Activated CD4-positive, alpha-beta T cell treated with anti-CD3 and anti-CD28 coated beads for 36 hours (primary cell): ENCODE data around the gene NPR1. TPM values are rescaled to one million over a fixed set of nuclear protein-coding genes. Genes with fewer than 3 reads are reported as not detected.
A peak's percentile ranks its signal among the peaks of the same experiment; 100 is the strongest.
"Not testable (repeated sequence)": the region's sequence is repeated elsewhere in the genome, so short reads cannot be mapped to it uniquely, and the experiment has no call there.

Source experiments
- ATAC-seq: fragments of 200-7000 bp; cut with Tn5 transposase; one replicate; pipeline ENCODE4 v1.10.0; 2021; ENCODE audit warnings: mild to moderate bottlenecking, moderate library complexity
- CTCF ChIA-PET: fragments of 350-600 bp; sonication (Branson Sonifier 250); formaldehyde crosslinking; loops from one replicate; lab custom pipeline; 2021; ENCODE audit warnings: antibody characterized with exemption; lab: Charles Lee
- POLR2A ChIA-PET: fragments of 350-600 bp; sonication (Branson Sonifier 250); formaldehyde crosslinking; loops from one replicate; lab custom pipeline; 2021; ENCODE audit warnings: antibody characterized with exemption, inconsistent platforms; lab: Charles Lee
- DNase-seq: peaks from one replicate; pipeline ENCODE4 v3.0.0-alpha.2; 2020
- H3K27ac Mint-ChIP-seq: one replicate; pipeline ENCODE4 v1.8.0; 2021; ENCODE audit warnings: mixed read lengths
- H3K27me3 Mint-ChIP-seq: one replicate; pipeline ENCODE4 v1.8.0; 2021; ENCODE audit warnings: mixed read lengths
- H3K36me3 Mint-ChIP-seq: one replicate; pipeline ENCODE4 v1.8.0; 2021; ENCODE audit warnings: low read depth, mixed read lengths
- H3K4me1 Mint-ChIP-seq: one replicate; pipeline ENCODE4 v1.8.0; 2021; ENCODE audit warnings: mixed read lengths
- H3K4me3 Mint-ChIP-seq: one replicate; pipeline ENCODE4 v1.8.0; 2021; ENCODE audit warnings: mild to moderate bottlenecking, moderate library complexity, mixed read lengths
- H3K9me3 Mint-ChIP-seq: one replicate; pipeline ENCODE4 v1.8.0; 2021; ENCODE audit warnings: low read depth, mixed read lengths
- intact Hi-C, 2 experiments: fragments of 100-400 bp; cut with DNase I in 1 of 2; cut with micrococcal nuclease in 1 of 2; formaldehyde crosslinking; loops; one replicate each; pipeline versions ENCODE4 v1.14.2 to v1.15.1; 2022 to 2024; cut with DNase I, micrococcal nuclease
- total RNA-seq, 2 experiments: library from RNA; stranded (reverse); gene quantifications; one replicate each; pipeline ENCODE4 v1.2.3, GENCODE V29; 2021

Gene NPR1
- total RNA-seq, 2 experiments from 2014 or later, result 0.04 to 0.11 TPM

GRCh38 chr1:153663211-153663610 lies 15.3 kb upstream of the NPR1 start:
- ATAC-seq (no peak), DNase-seq (no peak)
- POLR2A ChIA-PET, result interaction anchor here (0.6 to 0.9 kb wide), 4 partner anchors 13 to 663 kb away, joined by 3 to 8 read pairs (median 5); no protein-coding TSS in a partner anchor
- intact Hi-C loops, result no loop called here
- no peaks in the 10 kb centered on the region for H3K9me3 Mint-ChIP-seq
- H3K4me3 Mint-ChIP-seq, result no peak overlapping the region
- CTCF ChIA-PET, result no interaction called here
- no peaks in the 10 kb centered on the region for H3K27me3 Mint-ChIP-seq
- H3K36me3 Mint-ChIP-seq, result peaks cover 74% of the 10 kb centered on the region
- H3K27ac Mint-ChIP-seq, result peak overlapping the region; percentile 47
- peaks cover 22% of the 10 kb centered on the region for H3K4me1 Mint-ChIP-seq

GRCh38 chr1:153667439-153667838 lies 11.0 kb upstream of the NPR1 start:
- H3K4me3 Mint-ChIP-seq, result no peak overlapping the region
- H3K4me1 Mint-ChIP-seq, result peaks cover 32% of the 10 kb centered on the region
- peaks cover 68% of the 10 kb centered on the region for H3K36me3 Mint-ChIP-seq
- ChIA-PET POLR2A (interaction anchor here (0.6 to 2.0 kb wide), 4 partner anchors 18 to 332 kb away, joined by 3 to 7 read pairs (median 5); partner anchors contain the start of gene CHTOP), CTCF (interaction anchor here (0.5 to 1.4 kb wide), 7 partner anchors 11 to 320 kb away, joined by 3 to 4 read pairs (median 3); no protein-coding TSS in a partner anchor)
- DNase-seq (no peak), ATAC-seq (no peak)
- intact Hi-C loops, result no loop called here
- peak overlapping the region; percentile 84 for H3K27ac Mint-ChIP-seq
- H3K9me3 Mint-ChIP-seq, result no peaks in the 10 kb centered on the region
- no peaks in the 10 kb centered on the region for H3K27me3 Mint-ChIP-seq

- H3K27ac Mint-ChIP-seq, CTCF ChIA-PET, ATAC-seq, H3K4me3 Mint-ChIP-seq, intact Hi-C loops, DNase-seq, H3K9me3 Mint-ChIP-seq, H3K27me3 Mint-ChIP-seq: not testable (repeated sequence)
- Mint-ChIP-seq H3K4me1 (peaks cover 34% of the 10 kb centered on the region), H3K36me3 (peaks cover 59% of the 10 kb centered on the region)
- POLR2A ChIA-PET, result interaction anchor here (0.6 to 1.5 kb wide), 2 partner anchors 10 to 30 kb away, joined by 3 to 4 read pairs; partner anchors contain the start of gene SNAPIN
Observed at GRCh38 chr1:153668672-153669071, 9.8 kb upstream of the NPR1 start.

- Mint-ChIP-seq H3K4me1 (peaks cover 34% of the 10 kb centered on the region), H3K27me3 (no peaks in the 10 kb centered on the region), H3K4me3 (no peak overlapping the region), H3K9me3 (no peaks in the 10 kb centered on the region), H3K36me3 (peaks cover 53% of the 10 kb centered on the region), H3K27ac (no peak overlapping the region)
- ATAC-seq, result no peak
- DNase-seq, result no peak
- intact Hi-C loops, result loop anchor here (2.0 to 10.0 kb wide), 9 partner anchors 97 to 655 kb away; partner anchors contain the start of genes ATP8B2 (in 1 of the 2), DENND4B (in 1 of the 2) and SLC27A3 (in 1 of the 2)
- ChIA-PET CTCF (no interaction called here), POLR2A (interaction anchor here (0.7 to 1.5 kb wide), 2 partner anchors 10 to 321 kb away, joined by 4 to 5 read pairs; partner anchors contain the start of gene SNAPIN)
Observed at GRCh38 chr1:153669606-153670005, 8.9 kb upstream of the NPR1 start.

GRCh38 chr1:153670257-153670858 lies 8.1 kb upstream of the NPR1 start:
- Mint-ChIP-seq H3K36me3 (peaks cover 45% of the 10 kb centered on the region), H3K9me3 (no peaks in the 10 kb centered on the region), H3K4me1 (peaks cover 34% of the 10 kb centered on the region), H3K4me3 (no peak overlapping the region), H3K27me3 (no peaks in the 10 kb centered on the region), H3K27ac (no peak overlapping the region)
- CTCF ChIA-PET, result no interaction called here
- POLR2A ChIA-PET, result interaction anchor here (0.6 to 1.5 kb wide), 2 partner anchors 37 to 353 kb away, joined by 4 to 13 read pairs; partner anchors contain the start of gene CHTOP
- ATAC-seq, result peak; percentile 1
- peak; percentile 51 for DNase-seq
- intact Hi-C loops, result loop anchor here (2.0 to 10.0 kb wide), 9 partner anchors 98 to 654 kb away; partner anchors contain the start of genes ATP8B2 (in 1 of the 2), DENND4B (in 1 of the 2) and SLC27A3 (in 1 of the 2)

- DNase-seq, result peak; percentile 99
- peaks cover 43% of the 10 kb centered on the region for H3K36me3 Mint-ChIP-seq
- H3K4me3 Mint-ChIP-seq, result no peak within 1 kb of the TSS
- intact Hi-C loops, result loop anchor here (1.0 to 10.0 kb wide), 22 partner anchors 13 to 654 kb away; partner anchors contain the start of genes CHTOP (in 2 of the 2), RPS27 (in 2 of the 2), SNAPIN (in 2 of the 2) and ATP8B2 (in 1 of the 2)
- H3K27me3 Mint-ChIP-seq, result no peaks in the 10 kb centered on the region
- peaks cover 34% of the 10 kb centered on the region for H3K4me1 Mint-ChIP-seq
- no peaks in the 10 kb centered on the region for H3K9me3 Mint-ChIP-seq
- POLR2A ChIA-PET, result interaction anchor here (0.6 to 1.5 kb wide), 4 partner anchors 9 to 320 kb away, joined by 3 to 13 read pairs (median 4); partner anchors contain the start of gene CHTOP
- CTCF ChIA-PET, result interaction anchor here (1.0 to 2.0 kb wide), 10 partner anchors 27 to 276 kb away, joined by 3 to 8 read pairs (median 4); partner anchors contain the start of genes CHTOP, DENND4B and S100A13
- no peak within 1 kb of the TSS for H3K27ac Mint-ChIP-seq
- ATAC-seq, result peak; percentile 92
Observed at GRCh38 chr1:153670859-153671627, 7.4 kb upstream of the NPR1 start, which contains the start of gene ILF2. TSS of gene ILF2 (minus strand) at chr1:153670993. CDS start at chr1:153670922, 71 bp downstream.

- DNase-seq (peak; percentile 74), ATAC-seq (peak; percentile 39)
- not testable (repeated sequence) for H3K27me3 Mint-ChIP-seq, H3K9me3 Mint-ChIP-seq, H3K27ac Mint-ChIP-seq, H3K4me3 Mint-ChIP-seq
- peaks cover 34% of the 10 kb centered on the region for H3K4me1 Mint-ChIP-seq
- intact Hi-C loops, result loop anchor here (1.0 to 10.0 kb wide), 22 partner anchors 13 to 653 kb away; partner anchors contain the start of genes CHTOP (in 2 of the 2), RPS27 (in 2 of the 2), SNAPIN (in 2 of the 2) and ATP8B2 (in 1 of the 2)
- ChIA-PET POLR2A (interaction anchor here (0.6 to 0.7 kb wide), 4 partner anchors 9 to 319 kb away, joined by 3 to 8 read pairs (median 4); no protein-coding TSS in a partner anchor), CTCF (interaction anchor here (0.6 to 2.0 kb wide), 17 partner anchors 8 to 275 kb away, joined by 3 to 8 read pairs (median 4); partner anchors contain the start of genes CHTOP, DENND4B, S100A13 and S100A14)
- H3K36me3 Mint-ChIP-seq, result peaks cover 36% of the 10 kb centered on the region
Observed at GRCh38 chr1:153671628-153672353, 6.7 kb upstream of the NPR1 start.

- intact Hi-C loops, result loop anchor here in 1 of 2 experiments (5.0 to 10.0 kb wide), 3 partner anchors 101 to 509 kb away; partner anchors contain the start of gene SLC27A3
- H3K27ac Mint-ChIP-seq, result peak overlapping the region; percentile 25
- ChIA-PET POLR2A (no interaction called here), CTCF (interaction anchor here (0.7 to 0.9 kb wide), 2 partner anchors 46 to 125 kb away, joined by 3 to 5 read pairs; partner anchors contain the start of gene S100A13)
- peaks cover 19% of the 10 kb centered on the region for H3K27me3 Mint-ChIP-seq
- H3K9me3 Mint-ChIP-seq, result no peaks in the 10 kb centered on the region
- H3K36me3 Mint-ChIP-seq, result peaks cover 19% of the 10 kb centered on the region
- peaks cover 33% of the 10 kb centered on the region for H3K4me1 Mint-ChIP-seq
- H3K4me3 Mint-ChIP-seq, result peak overlapping the region; percentile 10
- ATAC-seq (no peak), DNase-seq (no peak)
Observed at GRCh38 chr1:153673511-153673910, 5.0 kb upstream of the NPR1 start.

- Mint-ChIP-seq H3K9me3 (no peaks in the 10 kb centered on the region), H3K27me3 (peaks cover 43% of the 10 kb centered on the region), H3K27ac (no peak overlapping the region), H3K4me1 (peaks cover 21% of the 10 kb centered on the region), H3K36me3 (no peaks in the 10 kb centered on the region), H3K4me3 (peak overlapping the region; percentile 64)
- ATAC-seq (peak; percentile 66), DNase-seq (peak; percentile 74)
- CTCF ChIA-PET, result interaction anchor here (0.6 to 3.3 kb wide), 14 partner anchors 22 to 425 kb away, joined by 3 to 21 read pairs (median 4); partner anchors contain the start of genes INTS3, RAB13 and SLC27A3
- POLR2A ChIA-PET, result no interaction called here
- intact Hi-C loops, result loop anchor here (1.0 to 10.0 kb wide), 4 partner anchors 71 to 308 kb away; partner anchors contain the start of genes RAB13 (in 1 of the 2) and SLC27A3 (in 1 of the 2)
Observed at GRCh38 chr1:153677718-153678518, 570 bp upstream of the NPR1 start.
